Right renal cortex interstitium (tissue), 3 donors: Measurements from ENCODE around the gene IKZF4. TPM values are rescaled to one million over a fixed set of nuclear protein-coding genes. Genes with fewer than 3 reads are reported as not detected.
A peak's percentile ranks its signal among the peaks of the same experiment; 100 is the strongest.
"Not testable (repeated sequence)": the region's sequence is repeated elsewhere in the genome, so short reads cannot be mapped to it uniquely, and the experiment has no call there.

Source experiments
- DNase-seq, 3 donors: peaks; one replicate each; pipeline ENCODE4 v3.0.0-alpha.2; 2013; ENCODE audit warnings: low read depth in 3 of 3, low spot score in 2 of 3
- polyA plus RNA-seq, 3 donors: library from polyadenylated mRNA; unstranded; fragments of 120-200 nt; gene quantifications; one replicate each; pipeline ENCODE4 v1.2.1, GENCODE V29; 2013; ENCODE audit not compliant: insufficient read length in 3 of 3

The IKZF4 gene
- polyA plus RNA-seq, 3 donors, result 15.0 to 15.7 (median 15.1) TPM

DNA sequence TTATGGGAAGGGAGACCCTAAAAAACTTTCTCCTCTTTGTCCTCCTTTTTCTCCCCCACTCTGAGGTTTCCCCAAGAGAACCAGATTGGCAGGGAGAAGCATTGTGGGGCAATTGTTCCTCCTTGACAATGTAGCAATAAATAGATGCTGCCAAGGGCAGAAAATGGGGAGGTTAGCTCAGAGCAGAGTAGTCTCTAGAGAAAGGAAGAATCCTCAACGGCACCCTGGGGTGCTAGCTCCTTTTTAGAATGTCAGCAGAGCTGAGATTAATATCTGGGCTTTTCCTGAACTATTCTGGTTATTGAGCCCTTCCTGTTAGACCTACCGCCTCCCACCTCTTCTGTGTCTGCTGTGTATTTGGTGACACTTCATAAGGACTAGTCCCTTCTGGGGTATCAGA is 16.3 kb downstream of the IKZF4 start:
- DNase-seq, result no peak

DNA sequence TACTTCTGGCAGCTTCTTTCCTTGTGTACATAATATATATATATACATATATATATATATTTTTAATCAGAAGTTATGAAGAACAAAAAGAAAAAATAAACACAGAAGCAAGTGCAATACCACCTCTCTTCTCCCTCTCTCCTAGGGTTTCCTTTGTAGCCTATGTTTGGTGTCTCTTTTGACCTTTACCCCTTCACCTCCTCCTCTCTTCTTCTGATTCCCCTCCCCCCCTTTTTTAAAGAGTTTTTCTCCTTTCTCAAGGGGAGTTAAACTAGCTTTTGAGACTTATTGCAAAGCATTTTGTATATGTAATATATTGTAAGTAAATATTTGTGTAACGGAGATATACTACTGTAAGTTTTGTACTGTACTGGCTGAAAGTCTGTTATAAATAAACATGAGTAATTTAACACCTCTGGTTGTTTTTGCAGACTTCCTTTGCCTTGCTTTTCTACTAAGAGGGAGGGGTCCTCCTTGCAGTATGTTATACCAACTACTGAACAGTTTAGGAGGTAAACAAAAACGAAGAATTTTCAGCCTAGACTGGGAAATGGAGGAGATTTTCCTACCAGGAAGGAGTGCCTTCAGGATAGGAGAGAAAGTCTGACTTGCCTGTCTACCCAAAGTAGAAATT is 17.3 kb downstream of the IKZF4 start:
- no peak for DNase-seq

DNA sequence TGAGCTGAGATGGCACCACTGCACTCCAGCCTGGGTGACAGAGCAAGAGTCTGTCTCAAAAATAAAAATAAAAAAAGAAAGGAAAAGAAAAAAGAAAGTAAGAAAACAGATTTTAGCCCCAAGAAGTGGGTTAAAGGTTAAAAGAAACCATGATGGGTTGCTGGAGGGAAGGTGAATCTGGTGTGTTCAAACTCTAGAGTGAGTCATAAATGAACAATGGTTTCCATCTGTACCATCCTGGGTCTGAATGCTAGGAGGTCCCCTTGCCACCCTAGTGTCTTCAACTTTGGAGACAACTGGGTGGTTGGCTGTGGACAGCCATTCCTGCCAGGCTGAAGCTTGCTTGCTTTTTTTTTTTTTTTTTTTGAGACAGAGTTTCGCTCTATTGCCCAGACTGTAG is 19.3 kb downstream of the IKZF4 start:
- no peak for DNase-seq

DNA sequence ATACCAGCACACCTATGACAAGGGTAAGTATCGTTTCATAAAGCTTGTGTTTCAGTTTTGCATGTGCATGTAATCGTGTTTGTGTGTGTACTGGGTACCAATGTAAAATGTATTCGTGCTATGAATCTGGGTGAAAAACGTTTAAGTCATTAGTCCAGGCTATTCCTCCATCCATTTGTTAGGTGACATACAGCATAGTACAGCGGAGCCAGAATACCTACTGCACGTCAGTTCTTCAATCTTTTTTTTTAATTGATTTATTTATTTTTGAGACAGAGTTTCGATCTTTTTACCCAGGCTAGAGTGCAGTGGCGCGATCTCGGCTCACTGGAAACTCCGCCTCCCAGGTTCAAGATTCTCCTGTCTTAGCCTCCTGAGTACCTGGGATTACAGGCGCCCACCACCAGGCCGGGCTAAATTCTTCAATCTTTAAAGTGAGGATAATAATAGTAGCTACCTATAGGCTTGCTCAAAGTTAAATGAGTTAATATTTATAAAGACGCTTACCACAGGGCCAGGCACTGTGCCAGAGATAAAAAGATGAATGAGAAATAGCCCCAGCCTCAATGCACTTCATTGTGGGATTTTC is 20.2 kb downstream of the IKZF4 start:
- no peak for DNase-seq

DNA sequence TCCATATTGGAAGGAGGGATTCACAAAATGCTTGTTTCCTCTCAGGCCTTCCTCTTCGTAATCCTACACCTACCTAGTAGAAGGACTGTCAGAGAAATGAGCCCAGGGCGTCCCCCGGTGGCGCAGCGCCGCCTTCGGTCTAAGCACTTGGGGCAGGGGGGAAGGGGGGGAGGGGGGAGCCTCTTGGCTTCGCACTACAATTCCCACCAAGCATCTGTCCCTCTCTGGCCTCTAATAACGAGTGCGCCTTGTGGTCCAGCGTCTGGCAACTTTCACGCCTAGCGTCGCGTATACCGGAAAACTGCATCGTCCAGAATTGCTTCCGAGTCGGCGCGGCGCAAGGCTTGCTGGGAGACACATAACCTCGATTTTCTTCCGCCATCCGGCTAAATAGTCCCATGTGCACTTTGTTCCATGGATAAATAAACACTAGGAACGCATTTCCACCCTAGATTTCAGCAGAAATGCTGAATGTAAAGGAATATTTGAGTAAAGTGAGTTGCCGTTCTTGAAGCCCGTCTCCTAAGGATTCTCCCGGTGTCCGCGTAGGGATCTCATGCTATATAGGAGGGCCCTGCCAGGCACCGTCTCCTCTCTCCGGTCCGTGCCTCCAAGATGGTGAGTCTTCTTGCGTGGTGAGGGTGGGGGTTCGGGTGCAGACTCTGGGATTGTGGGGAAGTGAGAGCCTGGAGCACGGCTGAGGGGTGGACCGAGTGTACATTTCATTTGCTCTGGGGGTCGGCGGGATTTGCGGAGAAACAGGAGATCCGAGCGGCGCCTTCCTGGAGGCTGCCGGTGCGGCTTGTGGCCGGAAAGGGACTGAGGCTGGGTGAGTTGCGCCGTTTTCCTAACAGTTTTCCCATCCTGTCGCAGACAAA is 20.9 kb downstream of the IKZF4 start, which contains the start of gene RPS26:
TSS of gene RPS26 (plus strand) at position 367 of the 878 bp plus-strand sequence. CDS start at position 616, 249 bp downstream.
- DNase-seq, result peak; percentile 98 to 100 (median 99)

DNA sequence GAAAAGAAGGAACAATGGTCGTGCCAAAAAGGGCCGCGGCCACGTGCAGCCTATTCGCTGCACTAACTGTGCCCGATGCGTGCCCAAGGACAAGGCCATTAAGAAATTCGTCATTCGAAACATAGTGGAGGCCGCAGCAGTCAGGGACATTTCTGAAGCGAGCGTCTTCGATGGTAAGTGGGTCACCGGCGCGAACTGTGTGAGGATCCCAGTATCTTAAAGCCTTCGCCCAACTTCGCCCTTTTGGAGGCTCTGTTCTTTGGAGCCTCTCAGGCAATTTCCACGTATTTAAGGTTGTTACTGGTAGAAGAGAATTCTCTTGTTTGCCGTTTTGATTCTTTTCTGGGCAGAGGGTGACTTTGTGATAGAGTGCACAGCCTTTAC is 21.6 kb downstream of the IKZF4 start:
- not testable (repeated sequence) for DNase-seq

DNA sequence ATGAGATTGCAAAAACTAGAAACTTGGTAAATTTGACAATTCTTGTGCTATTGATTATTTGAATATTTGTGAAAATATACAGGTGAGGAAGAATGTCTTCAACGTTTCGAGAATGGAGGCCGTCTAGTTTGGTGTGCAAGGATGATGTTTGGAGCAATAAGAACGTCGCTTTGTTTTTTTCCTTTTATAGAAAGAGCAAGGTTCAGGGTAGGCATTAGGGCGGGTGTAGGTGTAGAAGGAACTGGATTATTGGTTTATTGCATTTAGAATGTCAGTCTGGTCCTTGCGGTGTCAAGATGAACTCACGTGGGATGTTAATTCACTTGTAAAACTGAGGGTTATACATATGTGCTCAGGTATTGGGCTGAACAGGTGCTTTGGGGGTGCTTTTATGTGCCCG is 22.0 kb downstream of the IKZF4 start:
- no peak for DNase-seq

DNA sequence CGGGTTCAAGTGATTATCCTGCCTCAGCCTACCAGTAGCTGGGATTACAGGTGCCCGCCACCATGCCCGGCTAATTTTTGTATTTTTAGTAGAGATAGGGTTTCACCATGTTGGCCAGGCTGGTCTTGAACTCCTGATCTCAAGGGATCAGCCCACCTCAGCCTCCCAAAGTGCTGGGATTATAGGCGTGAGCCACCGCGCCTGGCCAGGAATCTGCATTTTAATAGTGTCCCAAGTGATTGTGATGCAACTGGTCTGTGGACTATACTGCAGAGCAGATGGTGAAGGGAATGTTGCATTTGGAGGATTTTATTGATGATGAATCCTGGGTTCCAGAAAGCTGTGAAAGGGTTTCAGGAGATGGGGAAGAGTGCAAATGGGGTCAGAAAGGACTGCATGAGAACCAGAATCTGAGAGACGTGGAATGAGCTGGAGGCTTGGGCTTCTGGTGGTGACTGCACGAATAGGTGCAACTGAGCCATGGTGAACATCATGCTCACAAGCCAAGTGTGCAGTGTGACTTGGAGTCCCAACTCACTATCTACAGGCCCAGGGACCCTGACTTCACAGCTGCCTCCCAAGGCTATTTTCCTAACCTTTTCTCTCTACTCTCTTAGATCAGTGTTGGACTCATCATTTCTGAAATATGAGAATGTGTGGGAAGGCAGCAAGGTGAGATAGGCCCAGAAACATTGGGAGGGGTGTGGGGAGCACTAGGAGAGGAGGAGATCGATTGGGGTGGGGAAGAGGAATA is 25.4 kb downstream of the IKZF4 start:
- DNase-seq, result no peak

DNA sequence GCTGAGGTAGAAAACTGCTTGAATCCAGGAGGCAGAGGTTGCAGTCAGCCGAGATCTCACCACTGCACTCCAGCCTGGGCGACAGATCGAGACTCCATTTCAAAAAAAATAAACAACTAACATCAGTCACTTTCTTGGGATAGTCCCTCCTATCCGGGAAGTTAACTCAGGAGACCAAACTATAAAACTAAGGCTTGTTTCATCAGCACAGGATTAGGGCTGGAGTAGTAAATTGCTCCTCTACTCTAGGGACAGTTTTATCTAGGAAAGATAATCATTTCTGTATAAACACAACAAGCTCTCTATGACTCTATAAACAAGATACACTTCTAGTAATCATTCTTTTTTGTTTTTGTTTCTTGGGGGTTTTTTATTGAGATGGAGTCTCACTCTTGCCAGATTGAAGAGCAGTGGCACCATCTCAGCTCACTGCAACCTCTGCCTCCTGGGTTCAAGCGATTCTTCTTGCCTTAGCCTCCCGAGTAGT is 32.6 kb downstream of the IKZF4 start:
- DNase-seq, result no peak

DNA sequence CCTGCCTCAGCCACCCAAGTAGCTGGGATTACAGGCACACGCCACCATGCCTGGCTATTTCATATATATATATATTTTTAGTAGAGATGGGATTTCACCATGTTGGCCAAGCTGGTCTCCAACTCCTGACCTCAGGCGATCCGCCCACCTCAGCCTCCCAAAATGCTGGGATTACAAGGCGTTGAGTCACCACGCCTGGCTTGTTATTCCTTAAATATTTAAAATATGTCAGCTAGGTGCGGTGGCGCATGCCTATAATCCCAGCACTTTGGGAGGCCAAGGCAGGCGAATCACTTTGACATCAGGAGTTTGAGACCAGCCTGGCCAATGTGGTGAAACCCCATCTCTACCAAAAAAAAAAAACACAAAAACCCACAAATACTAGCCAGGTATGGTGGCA is 39.1 kb downstream of the IKZF4 start:
- not testable (repeated sequence) for DNase-seq

DNA sequence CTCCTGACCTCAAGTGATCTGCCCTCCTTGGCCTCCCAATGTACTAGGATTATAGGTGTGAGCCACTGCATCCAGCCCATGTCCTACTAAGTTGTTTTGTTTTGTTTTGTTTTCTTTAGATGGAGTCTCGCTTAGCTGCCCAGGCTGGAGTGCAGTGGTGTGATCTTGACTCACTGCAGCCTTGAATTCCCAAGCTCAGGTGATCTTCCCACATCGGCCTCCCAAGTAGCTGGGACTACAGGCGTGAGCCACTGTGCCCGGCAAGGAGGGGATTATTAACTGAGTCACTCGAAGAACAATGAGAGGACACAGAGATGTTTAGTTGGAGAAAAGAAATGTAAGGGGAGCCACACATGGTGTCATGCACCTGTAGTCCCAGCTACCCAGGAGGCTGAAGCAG is 41.1 kb downstream of the IKZF4 start:
- DNase-seq, result no peak

DNA sequence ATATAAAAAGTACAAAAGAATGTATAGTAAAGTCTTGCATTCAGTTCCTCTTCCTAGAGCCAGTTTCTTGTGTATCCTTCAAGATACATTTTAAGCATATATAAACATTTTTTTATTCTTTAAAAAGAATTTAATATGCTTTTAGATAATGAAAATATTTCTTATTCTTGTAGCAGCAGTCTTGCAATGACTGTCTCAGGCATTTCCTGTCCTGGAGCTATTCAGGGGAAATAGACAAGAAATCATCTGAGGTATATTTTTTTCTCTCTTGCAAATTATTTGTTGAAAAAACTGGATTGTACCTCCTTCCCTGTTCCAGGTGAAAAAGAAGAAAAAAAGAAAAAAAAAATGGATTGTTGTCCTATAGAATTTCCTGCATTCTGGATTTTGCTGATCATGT is 42.2 kb downstream of the IKZF4 start:
- no peak for DNase-seq

DNA sequence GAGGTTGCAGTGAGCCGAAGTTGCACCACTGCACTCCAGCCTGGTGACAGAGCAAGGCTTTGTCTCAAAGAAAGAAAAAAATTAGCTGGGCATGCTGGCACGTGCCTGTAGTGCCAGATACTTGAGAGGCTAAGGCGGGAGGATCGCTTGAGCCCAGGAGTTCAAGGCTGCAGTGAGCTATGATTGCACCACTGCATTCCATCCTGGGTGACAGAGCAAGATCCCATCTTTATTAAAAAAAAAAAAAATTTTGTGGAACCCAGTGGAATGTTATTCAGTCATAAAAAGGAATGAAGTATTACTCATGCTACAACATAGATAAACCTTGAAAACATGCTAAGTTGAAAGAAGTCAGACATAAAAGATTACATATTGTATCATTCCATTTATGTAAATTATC is 50.8 kb downstream of the IKZF4 start:
- DNase-seq, result no peak

DNA sequence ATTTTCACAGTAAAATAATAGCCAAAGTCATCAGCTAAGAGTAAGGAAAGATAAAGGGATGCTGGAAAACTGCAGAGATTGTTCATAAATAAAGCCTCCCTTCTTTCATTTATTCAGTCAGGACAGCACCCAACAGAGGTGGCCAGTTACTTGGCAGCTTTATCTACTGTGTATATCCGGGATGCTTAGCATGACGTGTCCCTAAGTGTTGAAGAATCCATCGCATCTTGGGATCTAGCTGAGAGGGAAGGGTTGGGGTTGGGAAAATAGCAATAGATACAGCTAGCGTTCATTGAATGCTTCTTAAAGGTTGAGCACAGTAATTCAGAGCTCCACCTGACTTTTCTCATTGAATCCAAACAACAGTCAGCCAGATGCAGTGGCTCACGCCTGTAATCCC is 53.6 kb downstream of the IKZF4 start:
- DNase-seq, result no peak

DNA sequence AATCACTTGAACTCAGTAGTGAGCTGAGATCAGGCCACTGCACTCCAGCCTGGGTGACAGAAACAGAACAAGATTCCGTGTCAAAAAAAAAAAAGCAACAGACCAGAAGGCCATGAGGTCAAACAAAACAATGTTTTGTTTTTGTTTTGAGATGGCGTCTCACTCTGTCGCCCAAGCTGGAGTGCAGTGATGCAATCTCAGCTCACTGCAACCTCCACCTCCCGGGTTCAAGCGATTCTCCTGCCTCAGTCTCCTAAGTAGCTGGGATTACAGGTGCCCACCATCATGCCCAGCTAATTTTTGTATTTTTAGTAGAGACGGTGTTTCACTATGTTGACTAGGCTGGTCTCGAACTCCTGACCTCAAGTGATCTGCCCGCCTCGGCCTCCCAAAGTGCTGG is 57.1 kb downstream of the IKZF4 start:
- DNase-seq, result not testable (repeated sequence)

DNA sequence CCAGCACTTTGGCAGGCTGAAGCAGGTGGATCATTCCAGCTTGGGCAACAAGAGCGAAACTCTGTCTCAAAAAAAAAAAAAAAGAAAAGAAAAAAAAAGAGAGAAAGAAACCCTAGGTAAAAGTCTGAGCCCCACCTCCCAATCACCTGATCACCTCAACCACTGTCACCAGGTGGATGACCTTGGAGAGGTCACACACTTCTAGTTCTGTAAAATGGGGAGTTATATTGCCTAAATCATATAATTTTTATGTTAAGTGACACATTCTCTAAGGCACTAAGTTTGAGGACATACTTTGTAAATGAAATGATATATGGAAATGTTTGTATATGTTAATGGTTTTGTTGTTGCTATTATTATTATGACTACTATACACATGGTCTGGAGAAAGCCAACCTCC is 57.6 kb downstream of the IKZF4 start:
- no peak for DNase-seq

DNA sequence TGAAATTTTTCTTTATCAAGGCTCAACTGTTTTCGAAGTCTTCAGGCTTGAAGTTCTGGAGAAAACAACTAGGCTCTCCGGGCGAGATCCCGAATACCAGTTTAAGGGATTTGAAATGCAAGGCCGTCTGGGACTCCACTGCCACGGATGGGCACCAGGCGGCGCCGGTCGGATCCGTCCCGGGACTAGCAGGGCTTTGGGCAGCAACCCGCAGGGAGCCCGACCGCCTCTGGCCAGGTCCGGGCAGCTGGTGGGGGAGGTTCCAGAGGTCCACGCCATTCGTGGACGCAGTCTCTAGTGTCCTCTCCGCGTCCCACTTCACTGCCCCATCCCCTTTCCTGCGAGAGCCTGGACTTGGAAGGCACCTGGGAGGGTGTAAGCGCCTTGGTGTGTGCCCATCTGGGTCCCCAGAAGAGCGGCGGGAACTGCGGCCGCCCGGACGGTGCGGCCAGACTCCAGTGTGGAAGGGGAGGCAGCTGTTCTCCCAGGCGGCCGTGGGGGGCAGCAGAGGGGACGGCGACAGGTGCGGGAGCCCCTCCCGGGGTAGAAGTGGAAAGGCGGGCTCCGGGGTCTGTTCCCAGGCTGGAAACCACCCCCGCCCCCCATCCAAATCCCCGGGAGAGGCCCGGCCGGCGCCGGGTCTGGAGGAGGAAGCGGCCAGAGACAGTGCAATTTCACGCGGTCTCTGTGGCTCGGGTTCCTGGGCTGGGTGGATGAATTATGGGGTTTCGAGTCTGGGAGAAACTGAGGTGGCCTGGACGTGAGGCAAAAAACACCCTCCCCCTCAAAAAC is 58.3 kb downstream of the IKZF4 start:
- DNase-seq, result peak in 2 of 3 donors; percentile 52 to 68

DNA sequence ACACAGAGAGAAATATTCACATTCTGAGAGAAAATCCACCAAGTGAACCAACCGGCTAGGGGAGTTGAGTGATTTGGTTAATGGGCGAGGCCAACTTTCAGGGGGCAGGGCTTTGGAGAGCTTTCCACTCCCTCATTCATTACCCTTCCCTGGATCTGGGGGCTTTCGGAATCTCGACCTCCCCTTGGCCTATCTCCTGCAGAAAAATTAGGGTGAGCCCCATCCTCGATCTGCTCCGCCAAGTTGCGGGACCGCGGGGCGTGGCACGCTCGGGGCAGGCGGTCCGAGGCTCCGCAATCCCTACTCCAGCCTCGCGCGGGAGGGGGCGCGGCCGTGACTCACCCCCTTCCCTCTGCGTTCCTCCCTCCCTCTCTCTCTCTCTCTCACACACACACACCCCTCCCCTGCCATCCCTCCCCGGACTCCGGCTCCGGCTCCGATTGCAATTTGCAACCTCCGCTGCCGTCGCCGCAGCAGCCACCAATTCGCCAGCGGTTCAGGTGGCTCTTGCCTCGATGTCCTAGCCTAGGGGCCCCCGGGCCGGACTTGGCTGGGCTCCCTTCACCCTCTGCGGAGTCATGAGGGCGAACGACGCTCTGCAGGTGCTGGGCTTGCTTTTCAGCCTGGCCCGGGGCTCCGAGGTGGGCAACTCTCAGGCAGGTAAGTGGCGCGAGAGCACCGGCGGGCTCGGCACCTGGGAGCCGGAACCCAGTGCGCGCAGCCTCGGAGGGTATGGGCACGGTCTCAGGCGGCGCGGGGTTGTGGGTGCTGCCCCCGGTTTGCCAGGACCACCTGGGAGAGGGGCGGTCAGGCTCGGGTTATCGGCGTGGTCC is 59.1 kb downstream of the IKZF4 start, which contains the start of gene ERBB3:
TSS of gene ERBB3 (plus strand) at position 443 of the 833 bp plus-strand sequence. CDS start at position 579, 136 bp downstream.
- DNase-seq, result peak in 2 of 3 donors; percentile 57 to 72

DNA sequence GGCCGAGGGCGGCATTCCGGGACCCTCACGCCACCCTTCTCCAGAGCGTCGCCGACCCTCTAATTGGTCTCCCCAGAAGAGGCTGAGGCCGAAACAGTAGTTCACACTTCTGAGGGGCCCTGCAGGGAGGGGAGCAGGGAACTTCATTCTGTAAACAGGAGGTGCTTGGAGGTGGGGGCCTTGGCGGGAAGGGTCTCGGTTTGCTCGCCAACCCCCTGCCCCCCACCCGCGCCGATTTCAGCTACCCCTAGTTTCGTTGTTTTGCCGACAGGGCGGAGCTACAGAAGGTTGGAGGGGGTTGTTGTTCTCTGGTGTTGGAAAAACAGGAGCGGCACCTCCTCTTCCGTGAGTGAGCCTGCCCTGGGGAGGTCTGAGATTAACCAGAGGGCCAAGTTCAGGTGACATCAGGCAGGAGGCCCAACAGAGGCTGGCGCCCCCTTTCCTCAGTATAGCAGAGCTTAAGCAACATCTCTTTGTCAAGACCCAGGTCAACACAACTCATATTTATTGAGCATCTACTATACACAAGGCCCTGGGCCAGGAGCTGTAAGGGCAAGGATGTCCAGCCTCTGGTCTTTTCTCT is 59.8 kb downstream of the IKZF4 start:
- DNase-seq, result no peak
